Lung (tissue), 12 donors: ENCODE measurements around the gene DHCR7. TPM values are rescaled to one million over a fixed set of nuclear protein-coding genes. Genes with fewer than 3 reads are reported as not detected.

ENCODE experiments used
- ATAC-seq: fragments of 200-7000 bp; cut with Tn5 transposase; one replicate; pipeline ENCODE4 v1.9.1; 2020; ENCODE audit warnings: moderate number of reproducible peaks; ENCODE audit not compliant: insufficient read depth, low FRiP score
- DNase-seq, 3 donors: peaks; one replicate each; pipeline ENCODE4 v3.0.0-alpha.2; 2013 to 2017
- H3K27ac ChIP-seq, 2 donors: one replicate each; pipeline ENCODE4 v1.5.1; 2013; ENCODE audit warnings: mild to moderate bottlenecking in 2 of 2, moderate library complexity in 2 of 2, control low read depth in 1 of 2, inconsistent platforms in 1 of 2, low read depth in 1 of 2, low read length in 1 of 2
- H3K27me3 ChIP-seq, 3 donors: one replicate each; pipeline ENCODE4 v1.5.1; 2013; ENCODE audit warnings: low read length in 2 of 3; ENCODE audit not compliant: control insufficient read depth in 3 of 3, insufficient read depth in 3 of 3
- H3K36me3 ChIP-seq, 4 donors: one replicate each; pipeline ENCODE4 v1.5.1; 2013; ENCODE audit warnings: low read length in 4 of 4, mild to moderate bottlenecking in 1 of 4, moderate library complexity in 1 of 4; ENCODE audit not compliant: control insufficient read depth in 4 of 4, insufficient read depth in 4 of 4
- H3K4me1 ChIP-seq, 5 donors: one replicate each; pipeline ENCODE4 v1.5.1; 2013; ENCODE audit warnings: low read length in 5 of 5, mild to moderate bottlenecking in 2 of 5, moderate library complexity in 1 of 5; ENCODE audit not compliant: control insufficient read depth in 5 of 5, insufficient read depth in 5 of 5
- H3K4me3 ChIP-seq: one replicate; pipeline ENCODE4 v1.5.1; 2013; ENCODE audit warnings: mild to moderate bottlenecking, control low read depth, moderate library complexity
- H3K9ac ChIP-seq, 2 donors: one replicate each; pipeline ENCODE4 v1.5.1; 2013; ENCODE audit warnings: low read length in 2 of 2, control low read depth in 1 of 2; ENCODE audit not compliant: insufficient read depth in 1 of 2
- H3K9me3 ChIP-seq, 4 donors: one replicate each; pipeline ENCODE4 v1.5.1; 2013; ENCODE audit warnings: low read length in 3 of 4, mild to moderate bottlenecking in 1 of 4, moderate library complexity in 1 of 4; ENCODE audit not compliant: control insufficient read depth in 4 of 4, insufficient read depth in 3 of 4
- WGBS, 2 donors: extraction: QIAGEN DNeasy Blood & Tissue Kit; methylation state at CpG; one replicate each; pipeline ENCODE4 v1.1.7; 2013; 5-methylcytosine and 5-hydroxymethylcytosine counted together
- polyA plus RNA-seq, 2 donors: library from polyadenylated mRNA; stranded (reverse); fragments of 200-250 nt; gene quantifications; one replicate each; pipeline ENCODE4 v1.2.1, GENCODE V29; 2013
- total RNA-seq, 2 donors: library from RNA; depleted of rRNA in 1 of 2; stranded (reverse); fragments of >200 nt in 1 of 2; gene quantifications; one replicate each; pipeline ENCODE4 v1.2.1, GENCODE V29; 2014 to 2021
- TF ChIP-seq, protein P1 (sequence below): IDR thresholded peaks from 2 replicates; pipeline ENCODE4 v1.5.1; 2012; ENCODE audit warnings: mild to moderate bottlenecking; ENCODE audit errors: control extremely low read depth, extremely low read depth
- donor health status: control.
- donor health status: control.
- donor health status: Bipolar disorder and iron deficiency.
- donor health status: healthy.
- donor health status: DM: yes; HTN: yes; CAD: no.

DHCR7 gene
- total and polyA plus RNA-seq, 4 donors = 41.2 to 138 (median 68.1) TPM

DNA sequence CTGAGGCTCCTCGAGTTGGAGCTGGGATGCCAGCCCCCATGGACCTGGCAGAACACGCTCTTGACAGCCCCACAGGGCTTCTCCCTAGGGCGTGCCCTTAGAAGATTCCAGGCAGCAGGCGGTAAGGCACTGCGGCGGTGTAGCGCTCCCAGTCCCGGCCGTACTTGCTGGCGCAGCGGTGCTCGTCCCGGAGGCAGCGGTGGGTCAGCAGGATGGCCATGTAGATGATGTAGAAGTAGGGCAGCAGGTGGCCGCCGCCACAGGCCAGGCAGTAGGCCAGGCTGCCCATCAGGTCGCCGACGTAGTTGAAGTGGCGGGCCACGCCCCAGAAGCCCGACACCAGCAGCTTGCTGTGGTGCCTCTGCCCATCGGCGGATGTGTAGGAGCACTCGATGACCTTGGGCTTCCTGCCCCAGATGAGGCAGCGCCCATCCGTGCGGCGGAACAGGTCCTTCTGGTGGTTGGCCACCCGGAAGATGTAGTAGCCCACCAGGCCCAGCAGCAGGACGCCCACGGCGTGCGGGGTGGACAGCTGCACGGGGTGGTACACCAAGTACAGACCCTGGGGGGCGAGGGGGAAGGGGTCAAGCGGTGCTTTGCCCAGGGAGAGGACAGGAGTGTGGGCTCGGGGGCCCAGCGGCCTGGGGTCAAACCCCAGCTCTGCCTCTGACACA, 12.8 kb downstream of the DHCR7 start:
- H3K4me1 ChIP-seq = peaks cover 0 to 4% (median 0%) of the 10 kb centered on the region in 5 donors
- TF ChIP-seq, protein P1, sequence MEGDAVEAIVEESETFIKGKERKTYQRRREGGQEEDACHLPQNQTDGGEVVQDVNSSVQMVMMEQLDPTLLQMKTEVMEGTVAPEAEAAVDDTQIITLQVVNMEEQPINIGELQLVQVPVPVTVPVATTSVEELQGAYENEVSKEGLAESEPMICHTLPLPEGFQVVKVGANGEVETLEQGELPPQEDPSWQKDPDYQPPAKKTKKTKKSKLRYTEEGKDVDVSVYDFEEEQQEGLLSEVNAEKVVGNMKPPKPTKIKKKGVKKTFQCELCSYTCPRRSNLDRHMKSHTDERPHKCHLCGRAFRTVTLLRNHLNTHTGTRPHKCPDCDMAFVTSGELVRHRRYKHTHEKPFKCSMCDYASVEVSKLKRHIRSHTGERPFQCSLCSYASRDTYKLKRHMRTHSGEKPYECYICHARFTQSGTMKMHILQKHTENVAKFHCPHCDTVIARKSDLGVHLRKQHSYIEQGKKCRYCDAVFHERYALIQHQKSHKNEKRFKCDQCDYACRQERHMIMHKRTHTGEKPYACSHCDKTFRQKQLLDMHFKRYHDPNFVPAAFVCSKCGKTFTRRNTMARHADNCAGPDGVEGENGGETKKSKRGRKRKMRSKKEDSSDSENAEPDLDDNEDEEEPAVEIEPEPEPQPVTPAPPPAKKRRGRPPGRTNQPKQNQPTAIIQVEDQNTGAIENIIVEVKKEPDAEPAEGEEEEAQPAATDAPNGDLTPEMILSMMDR = no peak
- DNase-seq (no peak), ATAC-seq (no peak)
- no peak overlapping the region for H3K4me3 ChIP-seq
- H3K9ac ChIP-seq = no peak overlapping the region
- peaks cover 0 to 39% (median 0%) of the 10 kb centered on the region in 4 donors for H3K36me3 ChIP-seq
- H3K27me3 ChIP-seq = no peaks in the 10 kb centered on the region
- no peak overlapping the region for H3K27ac ChIP-seq
- WGBS, 2 donors = 94 to 96% methylated on average over 38 to 39 of the region's 39 CpGs
- no peaks in the 10 kb centered on the region for H3K9me3 ChIP-seq

DNA sequence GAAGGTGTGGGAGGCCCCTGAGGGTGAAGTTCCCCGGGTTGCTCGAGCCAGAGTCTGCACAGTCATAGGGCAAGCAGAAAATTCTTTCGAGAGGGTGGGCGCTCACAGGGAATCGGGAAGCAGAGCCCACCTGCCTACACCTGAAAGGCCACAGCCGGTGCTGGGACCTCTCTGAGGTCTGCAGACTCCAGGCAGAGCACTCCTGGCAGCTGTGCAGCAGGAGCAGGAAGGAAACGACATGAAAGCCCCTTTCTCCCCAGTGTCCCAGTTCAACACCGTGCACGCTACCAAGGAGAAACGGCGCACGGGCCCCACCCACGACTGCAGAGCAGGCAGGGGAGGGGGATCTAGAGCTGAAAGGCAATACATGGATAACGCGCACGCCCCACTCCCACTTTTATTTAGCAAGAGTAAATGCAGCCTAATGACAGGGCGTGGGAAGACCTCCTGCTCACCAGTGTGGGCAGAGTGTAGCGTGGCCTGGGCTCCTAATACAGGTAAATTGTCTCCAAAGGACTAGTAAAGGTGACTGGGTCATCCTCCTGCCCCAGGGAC, 13.5 kb downstream of the DHCR7 start:
- H3K9ac ChIP-seq = no peak overlapping the region
- H3K27me3 ChIP-seq = no peaks in the 10 kb centered on the region
- H3K4me1 ChIP-seq = peaks cover 0 to 4% (median 0%) of the 10 kb centered on the region in 5 donors
- no peaks in the 10 kb centered on the region for H3K9me3 ChIP-seq
- no peak for ATAC-seq
- H3K27ac ChIP-seq = no peak overlapping the region
- peaks cover 0 to 34% (median 0%) of the 10 kb centered on the region in 4 donors for H3K36me3 ChIP-seq
- no peak overlapping the region for H3K4me3 ChIP-seq
- DNase-seq = no peak
- 77 to 88% methylated on average over 18 of the region's 18 CpGs for WGBS, 2 donors
- TF ChIP-seq, protein P1 = no peak

DNA sequence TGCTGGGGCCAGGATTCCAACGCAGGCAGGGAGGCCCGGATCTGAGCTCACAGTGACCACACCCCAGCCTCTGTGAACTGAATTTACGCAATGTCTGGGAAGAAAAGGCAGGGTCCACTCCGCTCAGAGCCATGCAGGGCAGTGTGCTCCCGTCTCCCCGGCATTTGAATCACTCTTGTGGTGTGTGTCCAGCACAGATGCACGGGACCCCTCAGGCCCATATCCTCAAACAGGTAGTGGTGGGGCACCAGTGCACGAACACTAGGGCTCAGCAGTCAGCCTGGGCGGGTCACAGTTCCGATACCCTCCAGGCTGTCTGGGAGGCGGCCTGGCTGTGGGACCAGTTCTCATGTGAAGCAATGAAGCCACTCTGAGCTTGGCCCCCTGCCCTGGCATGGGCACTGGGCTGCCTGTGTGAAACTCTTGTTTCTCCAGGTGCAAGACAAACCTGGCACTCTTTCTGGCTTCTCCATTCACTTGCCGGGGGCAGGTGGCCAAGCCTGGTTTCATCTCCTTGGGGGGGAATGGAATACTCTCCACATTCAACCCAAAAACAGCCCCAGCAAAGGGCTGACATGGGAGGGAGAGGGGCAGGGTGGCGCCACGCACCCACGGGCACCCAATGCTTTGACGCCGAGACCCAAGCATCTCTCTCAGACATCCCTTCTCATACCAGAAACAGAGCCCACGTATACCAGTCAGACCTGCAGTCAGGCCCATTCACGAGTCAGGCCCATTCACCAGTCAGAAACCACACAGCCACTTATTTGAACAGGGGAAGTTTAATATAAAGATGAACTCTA, 14.3 kb downstream of the DHCR7 start:
- Histone ChIP-seq H3K4me1 (peaks cover 0 to 8% (median 3%) of the 10 kb centered on the region in 5 donors), H3K27me3 (no peaks in the 10 kb centered on the region), H3K9me3 (no peaks in the 10 kb centered on the region), H3K27ac (peak overlapping the region in 1 of 2 donors; percentile 21), H3K9ac (no peak overlapping the region), H3K36me3 (peaks cover 0 to 27% (median 0%) of the 10 kb centered on the region in 4 donors), H3K4me3 (no peak overlapping the region)
- TF ChIP-seq, protein P1 = no peak
- ATAC-seq (no peak), DNase-seq (peak in 1 of 3 donors; percentile 43)
- WGBS, 2 donors = 72 to 88% methylated on average over 19 of the region's 19 CpGs
